H9 (cell line): Measurements from ENCODE around the gene C21orf58. TPM values are rescaled to one million over a fixed set of nuclear protein-coding genes. Genes with fewer than 3 reads are reported as not detected.

Source experiments
- DNase-seq: peaks from one replicate; pipeline ENCODE4 v3.0.0-alpha.2; 2017
- H2AFZ ChIP-seq: one replicate; pipeline ENCODE4 v1.6.1; 2013; ENCODE audit warnings: mild to moderate bottlenecking, low read length, control low read depth, moderate library complexity
- H2AK5ac ChIP-seq: 2 replicates; pipeline ENCODE4 v1.6.1; 2013; ENCODE audit warnings: low read length, control low read depth, mixed read lengths; ENCODE audit not compliant: insufficient read length
- H2BK120ac ChIP-seq: one replicate; pipeline ENCODE4 v1.6.1; 2013; ENCODE audit warnings: low read depth, mild to moderate bottlenecking, low read length, control low read depth, inconsistent platforms; ENCODE audit not compliant: poor library complexity, severe bottlenecking
- H2BK12ac ChIP-seq: 2 replicates; pipeline ENCODE4 v1.6.1; 2013; ENCODE audit warnings: low read length, control low read depth, mixed read lengths, low read depth; ENCODE audit not compliant: insufficient read length
- H2BK15ac ChIP-seq: 2 replicates; pipeline ENCODE4 v1.6.1; 2013; ENCODE audit warnings: low read depth, low read length, control low read depth
- H2BK20ac ChIP-seq: one replicate; pipeline ENCODE4 v1.6.1; 2013; ENCODE audit warnings: low read depth, mild to moderate bottlenecking, low read length, control low read depth, inconsistent platforms; ENCODE audit not compliant: poor library complexity, severe bottlenecking
- H2BK5ac ChIP-seq: 2 replicates; pipeline ENCODE4 v1.6.1; 2013; ENCODE audit warnings: low read length, control low read depth, mixed read lengths; ENCODE audit not compliant: insufficient read length
- H3K14ac ChIP-seq: 2 replicates; pipeline ENCODE4 v1.6.1; 2013; ENCODE audit warnings: low read length, control low read depth; ENCODE audit not compliant: insufficient read depth
- H3K18ac ChIP-seq: 2 replicates; pipeline ENCODE4 v1.6.1; 2013; ENCODE audit warnings: low read depth, mild to moderate bottlenecking, mixed read lengths, low read length, control low read depth; ENCODE audit not compliant: insufficient read length
- H3K23ac ChIP-seq: 2 replicates; pipeline ENCODE4 v1.6.1; 2013; ENCODE audit warnings: low read length, control low read depth, mixed read lengths, low read depth; ENCODE audit not compliant: insufficient read length
- H3K23me2 ChIP-seq: 2 replicates; pipeline ENCODE4 v1.6.1; 2013; ENCODE audit warnings: low read depth, mild to moderate bottlenecking, mixed read lengths, low read length, control low read depth; ENCODE audit not compliant: insufficient read length, poor library complexity, severe bottlenecking
- H3K27ac ChIP-seq: 2 replicates; pipeline ENCODE4 v1.5.1; 2013; ENCODE audit warnings: low read length, control low read depth, mixed read lengths, low read depth; ENCODE audit not compliant: insufficient read length
- H3K27me3 ChIP-seq: 2 replicates; pipeline ENCODE4 v1.6.1; 2013; ENCODE audit warnings: low read length, control low read depth, inconsistent platforms; ENCODE audit not compliant: insufficient read depth
- H3K4ac ChIP-seq: 2 replicates; pipeline ENCODE4 v1.6.1; 2013; ENCODE audit warnings: low read depth, mild to moderate bottlenecking, control low read depth, inconsistent platforms, low read length, moderate library complexity
- H3K4me1 ChIP-seq: 2 replicates; pipeline ENCODE4 v1.6.1; 2013; ENCODE audit warnings: low read length, control low read depth, inconsistent platforms; ENCODE audit not compliant: insufficient read depth
- H3K4me2 ChIP-seq: 2 replicates; pipeline ENCODE4 v1.6.1; 2013; ENCODE audit warnings: low read length, control low read depth, mixed read lengths; ENCODE audit not compliant: insufficient read length, insufficient read depth
- H3K56ac ChIP-seq: 2 replicates; pipeline ENCODE4 v1.6.1; 2013; ENCODE audit warnings: low read depth, mild to moderate bottlenecking, mixed read lengths, low read length, control low read depth; ENCODE audit not compliant: insufficient read length
- H3K79me1 ChIP-seq: 2 replicates; pipeline ENCODE4 v1.6.1; 2013; ENCODE audit warnings: low read depth, mild to moderate bottlenecking, moderate library complexity, low read length, control low read depth, inconsistent platforms; ENCODE audit not compliant: insufficient read depth, poor library complexity, severe bottlenecking
- H3K79me2 ChIP-seq: 2 replicates; pipeline ENCODE4 v1.6.1; 2013; ENCODE audit warnings: low read length, control low read depth, inconsistent platforms; ENCODE audit not compliant: insufficient read depth
- H3K9ac ChIP-seq: 2 replicates; pipeline ENCODE4 v1.6.1; 2013; ENCODE audit warnings: low read length, control low read depth, mixed read lengths; ENCODE audit not compliant: insufficient read length; ENCODE audit errors: extremely low read depth
- H3K9me3 ChIP-seq: one replicate; pipeline ENCODE4 v1.6.1; 2013; ENCODE audit warnings: low read depth, low read length, inconsistent platforms; ENCODE audit not compliant: control insufficient read depth
- H3T11ph ChIP-seq: one replicate; pipeline ENCODE4 v1.6.1; 2013; ENCODE audit warnings: mild to moderate bottlenecking, low read length, control low read depth, inconsistent platforms
- H4K20me1 ChIP-seq: one replicate; pipeline ENCODE4 v1.6.1; 2013; ENCODE audit not compliant: control insufficient read depth, insufficient read length, insufficient read depth
- H4K5ac ChIP-seq: 2 replicates; pipeline ENCODE4 v1.6.1; 2013; ENCODE audit warnings: low read depth, mild to moderate bottlenecking, mixed read lengths, low read length, control low read depth; ENCODE audit not compliant: insufficient read length
- H4K8ac ChIP-seq: replicated peaks from 2 replicates; pipeline ENCODE4 v1.6.1; 2013; ENCODE audit warnings: low read length, control low read depth, mixed read lengths, low read depth; ENCODE audit not compliant: insufficient read length
- H4K91ac ChIP-seq: 2 replicates; pipeline ENCODE4 v1.6.1; 2013; ENCODE audit warnings: low read depth, mild to moderate bottlenecking, moderate library complexity, mixed read lengths, low read length, control low read depth; ENCODE audit not compliant: insufficient read length
- H3K27ac Mint-ChIP-seq, 3 experiments: 2 replicates in 2 of 3; 3 replicates in 1 of 3; pipeline ENCODE4 v1.8.0; 2020 to 2021; ENCODE audit warnings: mixed read lengths in 3 of 3, mild to moderate bottlenecking in 1 of 3, moderate library complexity in 1 of 3
- H3K27me3 Mint-ChIP-seq: 2 replicates; pipeline ENCODE4 v1.8.0; 2021; ENCODE audit warnings: low read depth, mild to moderate bottlenecking, moderate library complexity, mixed read lengths
- H3K36me3 Mint-ChIP-seq, 3 experiments: 2 replicates in 2 of 3; 3 replicates in 1 of 3; pipeline ENCODE4 v1.8.0; 2020 to 2021; ENCODE audit warnings: low read depth in 3 of 3, mixed read lengths in 3 of 3; ENCODE audit not compliant: insufficient read depth in 1 of 3
- H3K4me1 Mint-ChIP-seq, 2 experiments: 2 replicates each; pipeline ENCODE4 v1.8.0; 2020; ENCODE audit warnings: mixed read lengths in 2 of 2
- H3K4me3 Mint-ChIP-seq, 2 experiments: 2 replicates in 1 of 2; 3 replicates in 1 of 2; pipeline ENCODE4 v1.8.0; 2020 to 2021; ENCODE audit warnings: mild to moderate bottlenecking in 2 of 2, mixed read lengths in 2 of 2, moderate library complexity in 1 of 2
- H3K9me3 Mint-ChIP-seq, 2 experiments: 2 replicates in 1 of 2; 3 replicates in 1 of 2; pipeline ENCODE4 v1.8.0; 2020; ENCODE audit warnings: mild to moderate bottlenecking in 2 of 2, mixed read lengths in 2 of 2, moderate library complexity in 1 of 2
- CTCF ChIP-seq: fragments of 200-600 bp; sonication (generic); conservative IDR thresholded peaks from 3 replicates; pipeline ENCODE4 v1.8.0; 2021; ENCODE audit warnings: antibody characterized with exemption, mild to moderate bottlenecking
- WGBS: extraction: QIAGEN DNeasy Blood & Tissue Kit; methylation state at CpG from one replicate; pipeline ENCODE4 v1.1.7; 2013; ENCODE audit warnings: missing lambda C conversion rate, low lambda C conversion rate, mixed read lengths; ENCODE audit not compliant: insufficient read length; ENCODE audit errors: extremely low coverage; 5-methylcytosine and 5-hydroxymethylcytosine counted together
- total RNA-seq: library from RNA; stranded (reverse); gene quantifications from 2 replicates; pipeline ENCODE4 v1.2.1, GENCODE V29; 2021

C21orf58 gene
- total RNA-seq, 1 experiment from 2014 or later: 17.2 TPM

GRCh38 chr21:46269466-46269865 lies 54.2 kb downstream of the C21orf58 start:
- no peak overlapping the region for H2BK120ac ChIP-seq
- H3K79me1 ChIP-seq: no peaks in the 10 kb centered on the region
- H3K4me2 ChIP-seq: no peak overlapping the region
- no peak overlapping the region for H3K27ac ChIP-seq
- no peak overlapping the region for H3K14ac ChIP-seq
- TF ChIP-seq CTCF: no peak
- H3K23ac ChIP-seq: no peak overlapping the region
- H3K27ac Mint-ChIP-seq: no peak overlapping the region
- no peak overlapping the region for H3K18ac ChIP-seq
- H3K56ac ChIP-seq: no peak overlapping the region
- no CpG with 5 or more reads among the region's 10 CpGs for WGBS
- no peak overlapping the region for H3K4me3 Mint-ChIP-seq
- no peak overlapping the region for H4K5ac ChIP-seq
- H2BK15ac ChIP-seq: no peak overlapping the region
- H3K23me2 ChIP-seq: no peaks in the 10 kb centered on the region
- no peak overlapping the region for H3T11ph ChIP-seq
- H3K4ac ChIP-seq: no peak overlapping the region
- H4K20me1 ChIP-seq: no peaks in the 10 kb centered on the region
- no peak for DNase-seq
- no peaks in the 10 kb centered on the region for H3K9me3 Mint-ChIP-seq
- peaks cover 46 to 89% (median 83%) of the 10 kb centered on the region in 3 experiments; a peak in 6 of 7 replicates for H3K36me3 Mint-ChIP-seq
- no peak overlapping the region for H4K8ac ChIP-seq
- H3K27me3 Mint-ChIP-seq: no peaks in the 10 kb centered on the region
- no peak overlapping the region for H4K91ac ChIP-seq
- no peaks in the 10 kb centered on the region for H3K79me2 ChIP-seq
- no peaks in the 10 kb centered on the region for H3K4me1 Mint-ChIP-seq
- H3K4me1 ChIP-seq: no peaks in the 10 kb centered on the region
- H3K27me3 ChIP-seq: no peaks in the 10 kb centered on the region
- H2BK12ac ChIP-seq: no peak overlapping the region
- H2BK20ac ChIP-seq: no peak overlapping the region
- no peak overlapping the region for H3K9ac ChIP-seq
- no peak overlapping the region for H2AK5ac ChIP-seq
- no peak overlapping the region for H2BK5ac ChIP-seq
- no peaks in the 10 kb centered on the region for H3K9me3 ChIP-seq
- H2AFZ ChIP-seq: no peak overlapping the region
